ENCODE results near the gene ASS1.

The ASS1 gene

DNA sequence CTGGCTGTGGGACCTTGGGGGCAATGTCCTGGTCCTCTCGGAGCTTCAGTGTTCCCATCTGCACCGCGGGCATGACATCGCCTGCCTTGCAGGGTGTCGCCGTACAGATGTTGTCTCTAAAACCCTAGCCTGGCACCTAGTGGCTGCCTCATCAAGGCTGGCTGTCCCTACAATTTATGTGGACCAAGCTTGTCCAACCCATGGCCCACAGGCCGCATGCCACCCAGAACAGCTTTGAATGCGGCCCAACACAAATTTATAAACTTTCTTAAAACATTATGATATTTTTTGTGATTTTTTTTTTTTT, 18.3 kb upstream of the ASS1 start:
- Histone ChIP-seq H3K9me3 (peaks cover 13% of the 10 kb centered on the region), H3K9ac (no peak overlapping the region), H3K27ac (peak overlapping the region; percentile 46; the same call in 1 of the 2 replicates), H3K36me3 (no peaks in the 10 kb centered on the region), H3K4me3 (no peak overlapping the region), H3K27me3 (no peaks in the 10 kb centered on the region), H3K4me2 (peak overlapping the region; percentile 72), H4K20me1 (no peaks in the 10 kb centered on the region), H3K4me1 (peaks cover 62% of the 10 kb centered on the region)
- TF ChIP-seq Cebpa-rat (IDR thresholded peaks at IDR 0.05) = no peak

- Histone ChIP-seq H3K27ac (peak overlapping the region; percentile 46; the same call in 1 of the 2 replicates), H4K20me1 (no peaks in the 10 kb centered on the region), H3K4me2 (peak overlapping the region; percentile 72), H3K36me3 (no peaks in the 10 kb centered on the region), H3K4me3 (no peak overlapping the region), H3K4me1 (peaks cover 62% of the 10 kb centered on the region), H3K9ac (0 out of 2 replicates have a peak overlapping the region, but pooled peaks have one; percentile 38), H3K27me3 (no peaks in the 10 kb centered on the region), H3K9me3 (peaks cover 13% of the 10 kb centered on the region)
- TF ChIP-seq Cebpa-rat (IDR thresholded peaks at IDR 0.05) = no peak
Observed at GRCh38 chr9:130426883-130427282, 17.9 kb upstream of the ASS1 start.

DNA sequence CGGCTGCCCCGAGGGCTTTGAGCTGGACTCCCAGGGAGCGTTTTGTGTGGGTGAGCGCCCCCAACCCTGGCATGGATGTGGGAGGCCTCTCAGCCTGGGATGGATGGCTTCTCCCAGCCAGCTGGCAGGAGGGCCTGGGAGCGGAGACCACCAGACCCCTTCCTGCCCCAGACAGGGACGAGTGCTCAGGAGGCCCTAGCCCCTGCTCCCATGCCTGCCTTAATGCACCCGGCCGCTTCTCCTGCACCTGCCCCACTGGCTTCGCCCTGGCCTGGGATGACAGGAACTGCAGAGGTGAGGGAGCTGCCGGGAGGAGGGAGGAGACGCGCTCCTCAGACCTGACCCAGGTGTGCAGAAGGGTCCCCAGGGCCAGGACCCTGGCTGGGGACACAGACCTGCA, 17.4 kb upstream of the ASS1 start:
- H3K9ac ChIP-seq = 0 out of 2 replicates have a peak overlapping the region, but pooled peaks have one; percentile 38
- TF ChIP-seq Cebpa-rat (IDR thresholded peaks at IDR 0.05) = no peak
- H3K4me3 ChIP-seq = no peak overlapping the region
- H3K36me3 ChIP-seq = no peaks in the 10 kb centered on the region
- peaks cover 62% of the 10 kb centered on the region for H3K4me1 ChIP-seq
- H4K20me1 ChIP-seq = no peaks in the 10 kb centered on the region
- H3K4me2 ChIP-seq = peak overlapping the region; percentile 72
- H3K27ac ChIP-seq = peak overlapping the region; percentile 46; the same call in 1 of the 2 replicates
- H3K9me3 ChIP-seq = peaks cover 13% of the 10 kb centered on the region
- H3K27me3 ChIP-seq = no peaks in the 10 kb centered on the region

DNA sequence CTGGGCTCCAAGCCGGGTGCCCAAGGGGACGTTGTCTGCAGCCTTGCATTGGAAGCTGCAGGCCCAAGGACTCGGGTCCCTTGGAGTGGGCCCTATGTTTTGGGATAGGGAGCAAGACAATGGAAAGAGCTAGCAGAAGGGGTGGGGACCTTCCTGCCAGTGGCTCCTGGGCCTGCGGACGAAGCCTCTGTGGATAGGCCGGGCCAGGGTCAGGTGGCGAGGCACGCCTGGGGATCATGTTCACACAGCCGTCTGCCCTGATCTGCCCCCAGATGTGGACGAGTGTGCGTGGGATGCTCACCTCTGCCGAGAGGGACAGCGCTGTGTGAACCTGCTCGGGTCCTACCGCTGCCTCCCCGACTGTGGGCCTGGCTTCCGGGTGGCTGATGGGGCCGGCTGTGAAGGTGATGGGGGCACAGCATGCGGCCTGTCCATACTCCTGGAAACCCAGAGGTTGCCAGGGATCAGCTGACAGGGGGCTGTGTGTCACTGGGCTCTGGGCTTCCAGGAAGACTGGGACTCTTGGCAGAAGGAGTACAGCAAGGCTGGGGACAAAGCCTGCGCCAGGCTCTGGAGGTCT, 16.6 kb upstream of the ASS1 start:
- Histone ChIP-seq H3K9ac (no peak overlapping the region), H3K27ac (no peak overlapping the region), H3K9me3 (peaks cover 13% of the 10 kb centered on the region), H3K4me1 (peaks cover 55% of the 10 kb centered on the region), H3K4me3 (no peak overlapping the region), H3K27me3 (peaks cover 8% of the 10 kb centered on the region), H4K20me1 (no peaks in the 10 kb centered on the region), H3K4me2 (peak overlapping the region; percentile 72), H3K36me3 (no peaks in the 10 kb centered on the region)
- no peak for TF ChIP-seq Cebpa-rat (IDR thresholded peaks at IDR 0.05)

DNA sequence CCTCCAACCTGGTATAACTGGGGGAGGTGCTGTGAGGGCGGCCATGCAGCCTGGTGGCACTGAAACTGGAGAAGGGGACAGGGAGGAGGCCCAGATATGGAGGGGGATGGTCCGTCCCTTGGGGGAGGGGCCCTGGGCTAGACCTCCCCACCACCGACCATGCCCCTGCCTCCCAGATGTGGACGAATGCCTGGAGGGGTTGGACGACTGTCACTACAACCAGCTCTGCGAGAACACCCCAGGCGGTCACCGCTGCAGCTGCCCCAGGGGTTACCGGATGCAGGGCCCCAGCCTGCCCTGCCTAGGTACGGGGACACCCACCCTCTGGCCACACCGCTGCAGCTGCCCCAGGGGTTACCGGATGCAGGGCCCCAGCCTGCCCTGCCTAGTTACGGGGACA, 15.4 kb upstream of the ASS1 start:
- TF ChIP-seq Cebpa-rat (IDR thresholded peaks at IDR 0.05) = no peak
- no peak overlapping the region for H3K4me2 ChIP-seq
- H4K20me1 ChIP-seq = no peaks in the 10 kb centered on the region
- peaks cover 13% of the 10 kb centered on the region for H3K9me3 ChIP-seq
- H3K4me3 ChIP-seq = no peak overlapping the region
- H3K27me3 ChIP-seq = peaks cover 11% of the 10 kb centered on the region
- no peaks in the 10 kb centered on the region for H3K36me3 ChIP-seq
- H3K27ac ChIP-seq = no peak overlapping the region
- no peak overlapping the region for H3K9ac ChIP-seq
- H3K4me1 ChIP-seq = peaks cover 49% of the 10 kb centered on the region

DNA sequence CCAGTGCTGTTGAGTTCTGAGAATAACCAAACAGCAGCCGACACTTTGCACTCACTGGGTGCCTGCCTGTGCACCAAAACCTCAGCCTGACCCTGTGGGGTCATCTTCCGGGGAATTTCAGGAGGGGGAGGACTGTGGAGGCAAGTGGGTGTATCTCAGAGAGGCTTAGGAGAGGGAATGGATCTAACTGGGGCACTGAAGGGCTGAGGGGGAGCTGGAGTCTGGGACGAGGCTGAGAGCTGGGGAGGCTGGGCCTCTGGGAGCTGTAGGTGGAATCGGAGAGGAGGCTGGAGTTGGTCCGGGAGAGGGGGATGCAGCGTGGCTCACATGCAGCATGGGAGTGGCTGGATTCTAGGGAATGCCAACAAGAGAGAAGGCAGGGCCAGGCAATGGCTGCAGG, 14.9 kb upstream of the ASS1 start:
- Histone ChIP-seq H3K4me1 (peaks cover 45% of the 10 kb centered on the region), H3K36me3 (no peaks in the 10 kb centered on the region), H3K4me3 (no peak overlapping the region), H3K9me3 (peaks cover 13% of the 10 kb centered on the region), H3K27ac (no peak overlapping the region), H3K4me2 (no peak overlapping the region), H3K27me3 (peaks cover 11% of the 10 kb centered on the region), H4K20me1 (no peaks in the 10 kb centered on the region), H3K9ac (no peak overlapping the region)
- no peak for TF ChIP-seq Cebpa-rat (IDR thresholded peaks at IDR 0.05)

GRCh38 chr9:130430232-130430631, 14.5 kb upstream of the ASS1 start:
- H3K27me3 ChIP-seq = peaks cover 11% of the 10 kb centered on the region
- H3K27ac ChIP-seq = no peak overlapping the region
- TF ChIP-seq Cebpa-rat (IDR thresholded peaks at IDR 0.05) = no peak
- no peak overlapping the region for H3K4me2 ChIP-seq
- H3K9ac ChIP-seq = no peak overlapping the region
- no peaks in the 10 kb centered on the region for H4K20me1 ChIP-seq
- peaks cover 13% of the 10 kb centered on the region for H3K9me3 ChIP-seq
- no peaks in the 10 kb centered on the region for H3K36me3 ChIP-seq
- H3K4me1 ChIP-seq = peaks cover 41% of the 10 kb centered on the region
- H3K4me3 ChIP-seq = no peak overlapping the region

- Histone ChIP-seq H3K4me1 (peaks cover 34% of the 10 kb centered on the region), H3K4me2 (no peak overlapping the region), H3K36me3 (no peaks in the 10 kb centered on the region), H4K20me1 (no peaks in the 10 kb centered on the region), H3K9ac (no peak overlapping the region), H3K27ac (no peak overlapping the region), H3K9me3 (peaks cover 13% of the 10 kb centered on the region), H3K4me3 (no peak overlapping the region), H3K27me3 (peaks cover 11% of the 10 kb centered on the region)
- no peak for TF ChIP-seq Cebpa-rat (IDR thresholded peaks at IDR 0.05)
Observed at GRCh38 chr9:130430734-130431535, 13.8 kb upstream of the ASS1 start.

DNA sequence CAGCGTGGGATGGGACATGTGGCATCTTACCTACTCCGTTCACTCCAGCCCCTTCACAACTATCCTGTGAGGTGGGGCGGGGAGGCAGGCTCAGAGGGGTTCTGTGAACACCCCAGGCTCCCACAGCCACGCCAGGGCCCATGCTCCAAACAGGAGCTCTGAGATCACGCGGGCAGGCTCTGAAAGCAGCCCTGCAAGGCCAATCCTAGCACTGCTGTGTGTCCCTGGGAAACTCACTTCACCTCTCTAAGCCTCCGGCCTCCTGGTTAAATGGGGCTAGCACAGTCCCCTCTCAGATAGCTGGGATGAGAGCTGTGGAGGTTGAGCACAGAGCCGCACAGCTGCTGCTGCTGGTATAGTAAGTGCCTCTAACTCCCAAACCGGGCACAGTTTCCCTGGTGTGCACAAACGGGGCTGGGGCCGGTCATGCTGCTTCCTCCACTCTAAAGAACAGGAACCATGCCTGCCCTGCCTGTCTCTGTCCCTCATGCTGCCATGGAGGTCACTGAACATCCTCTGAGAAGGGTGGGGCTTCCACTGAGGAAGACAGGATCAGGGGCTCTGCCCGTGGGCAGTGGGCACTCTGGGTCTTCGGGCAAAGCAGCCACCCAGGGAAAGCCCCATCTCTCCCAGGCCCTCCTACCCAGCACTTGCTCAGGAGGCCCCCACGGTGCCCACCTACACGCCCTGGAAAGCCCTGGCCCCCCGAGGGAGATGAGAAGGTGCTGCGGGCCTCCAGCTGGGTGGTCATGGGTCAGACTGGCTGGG, 13.0 kb upstream of the ASS1 start:
- no peaks in the 10 kb centered on the region for H3K36me3 ChIP-seq
- no peak overlapping the region for H3K27ac ChIP-seq
- peaks cover 13% of the 10 kb centered on the region for H3K9me3 ChIP-seq
- H3K4me1 ChIP-seq = peaks cover 26% of the 10 kb centered on the region
- peaks cover 11% of the 10 kb centered on the region for H3K27me3 ChIP-seq
- no peak for TF ChIP-seq Cebpa-rat (IDR thresholded peaks at IDR 0.05)
- H3K4me2 ChIP-seq = no peak overlapping the region
- H3K9ac ChIP-seq = no peak overlapping the region
- H3K4me3 ChIP-seq = no peak overlapping the region
- no peaks in the 10 kb centered on the region for H4K20me1 ChIP-seq

DNA sequence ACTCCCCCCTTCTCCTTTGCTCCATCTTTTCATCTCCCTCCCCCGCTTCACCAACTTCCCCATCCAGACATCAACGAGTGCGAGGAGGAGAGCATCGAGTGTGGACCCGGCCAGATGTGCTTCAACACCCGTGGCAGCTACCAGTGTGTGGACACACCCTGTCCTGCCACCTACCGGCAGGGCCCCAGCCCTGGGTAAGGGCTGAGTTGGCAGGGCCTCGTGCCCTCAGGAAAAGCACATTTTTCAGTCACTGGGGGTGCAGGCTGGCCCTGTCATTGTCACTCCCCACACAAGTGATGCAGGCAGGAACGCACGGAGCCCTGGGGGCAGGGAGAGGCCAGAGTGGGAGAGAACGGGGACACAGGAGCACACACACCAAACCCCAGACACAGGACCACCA, 12.4 kb upstream of the ASS1 start:
- H3K4me3 ChIP-seq = no peak overlapping the region
- peaks cover 19% of the 10 kb centered on the region for H3K4me1 ChIP-seq
- no peak for TF ChIP-seq Cebpa-rat (IDR thresholded peaks at IDR 0.05)
- H3K9me3 ChIP-seq = peaks cover 13% of the 10 kb centered on the region
- no peaks in the 10 kb centered on the region for H3K36me3 ChIP-seq
- no peak overlapping the region for H3K27ac ChIP-seq
- no peaks in the 10 kb centered on the region for H4K20me1 ChIP-seq
- H3K9ac ChIP-seq = no peak overlapping the region
- peaks cover 11% of the 10 kb centered on the region for H3K27me3 ChIP-seq
- H3K4me2 ChIP-seq = no peak overlapping the region
